HG02798 (cell line): ENCODE measurements around the gene PLCB4.

Experiments
- ATAC-seq: cut with Tn5 transposase; IDR thresholded peaks from one replicate; pipeline ENCODE4 v1.9.1; 2021; ENCODE audit warnings: mild to moderate bottlenecking; ENCODE audit not compliant: unreplicated experiment, poor library complexity

PLCB4 gene

DNA sequence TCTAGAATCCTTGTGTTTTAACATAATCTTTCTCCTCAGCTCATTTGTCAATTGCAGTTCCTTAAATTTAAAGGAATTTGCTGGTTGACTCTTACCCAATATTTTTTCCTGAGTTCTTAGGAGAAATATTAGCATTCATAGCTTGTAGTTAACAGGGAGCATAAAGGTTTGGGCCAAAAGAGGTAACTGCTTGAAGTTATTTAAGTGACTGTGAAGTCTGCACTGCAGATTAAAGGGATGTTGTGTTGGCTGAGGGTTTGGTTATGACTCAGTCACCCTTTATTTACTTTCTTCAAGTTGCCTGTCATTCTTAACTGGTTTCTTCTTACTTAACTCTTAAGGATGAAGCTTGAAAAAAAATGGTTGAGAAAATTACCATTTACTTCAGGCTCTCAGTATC, 225.2 kb downstream of the PLCB4 start:
- ATAC-seq: no peak

DNA sequence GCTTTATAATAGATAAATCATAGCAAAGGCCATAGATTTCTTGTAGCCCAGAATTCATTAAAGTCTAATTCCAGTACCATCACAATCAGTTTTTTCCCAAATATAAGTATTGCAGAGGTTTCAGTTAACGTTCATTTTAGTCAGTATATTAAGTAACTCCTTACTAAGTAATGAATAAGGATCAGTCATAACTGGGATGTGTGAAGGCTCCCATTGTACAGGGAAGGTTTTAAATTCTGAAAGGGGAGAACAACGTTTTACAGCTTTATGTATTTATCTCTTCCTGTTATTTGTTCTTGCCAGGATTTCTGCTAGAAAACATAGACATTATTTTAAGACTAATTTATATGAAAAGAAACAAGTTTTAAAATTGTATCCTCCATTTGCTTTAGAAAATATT, 230.0 kb downstream of the PLCB4 start:
- no peak for ATAC-seq

DNA sequence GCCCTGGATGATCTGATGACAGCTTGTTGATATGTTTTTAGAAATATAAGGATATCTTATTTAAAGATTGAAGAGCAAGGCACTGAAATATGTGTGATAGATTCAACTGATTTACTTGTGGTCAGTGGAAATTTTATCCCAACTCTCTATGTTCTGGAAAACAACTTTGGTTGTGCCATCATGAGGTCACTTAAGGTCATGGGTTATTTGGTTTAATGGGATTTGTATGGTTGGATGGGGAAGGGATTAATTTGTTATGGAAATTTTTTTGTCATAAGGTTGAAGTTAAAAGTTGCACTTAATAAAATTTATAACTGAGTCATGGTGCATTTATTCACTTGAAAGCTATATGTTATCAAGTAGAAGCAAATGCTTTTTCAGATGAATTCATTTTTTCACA, 231.2 kb downstream of the PLCB4 start:
- ATAC-seq: no peak

DNA sequence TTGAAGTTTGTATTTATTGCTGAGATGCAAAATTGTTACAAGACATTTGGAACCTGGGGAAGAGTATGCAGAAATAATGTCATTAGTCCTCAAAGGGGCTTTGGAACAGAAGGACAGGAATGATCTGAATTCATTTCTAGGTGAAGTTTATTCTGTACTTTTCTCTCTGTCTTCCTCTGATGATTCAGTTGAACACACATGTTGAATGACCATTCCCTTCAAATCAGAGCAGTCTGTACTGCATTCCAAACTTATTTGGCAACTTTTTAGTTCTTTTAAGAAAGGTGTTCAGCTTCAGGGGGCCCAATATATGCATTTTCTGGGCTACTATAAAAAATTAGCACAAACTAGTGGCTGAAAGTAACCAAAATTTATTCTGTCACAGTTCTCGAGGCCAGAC, 231.6 kb downstream of the PLCB4 start:
- no peak for ATAC-seq

DNA sequence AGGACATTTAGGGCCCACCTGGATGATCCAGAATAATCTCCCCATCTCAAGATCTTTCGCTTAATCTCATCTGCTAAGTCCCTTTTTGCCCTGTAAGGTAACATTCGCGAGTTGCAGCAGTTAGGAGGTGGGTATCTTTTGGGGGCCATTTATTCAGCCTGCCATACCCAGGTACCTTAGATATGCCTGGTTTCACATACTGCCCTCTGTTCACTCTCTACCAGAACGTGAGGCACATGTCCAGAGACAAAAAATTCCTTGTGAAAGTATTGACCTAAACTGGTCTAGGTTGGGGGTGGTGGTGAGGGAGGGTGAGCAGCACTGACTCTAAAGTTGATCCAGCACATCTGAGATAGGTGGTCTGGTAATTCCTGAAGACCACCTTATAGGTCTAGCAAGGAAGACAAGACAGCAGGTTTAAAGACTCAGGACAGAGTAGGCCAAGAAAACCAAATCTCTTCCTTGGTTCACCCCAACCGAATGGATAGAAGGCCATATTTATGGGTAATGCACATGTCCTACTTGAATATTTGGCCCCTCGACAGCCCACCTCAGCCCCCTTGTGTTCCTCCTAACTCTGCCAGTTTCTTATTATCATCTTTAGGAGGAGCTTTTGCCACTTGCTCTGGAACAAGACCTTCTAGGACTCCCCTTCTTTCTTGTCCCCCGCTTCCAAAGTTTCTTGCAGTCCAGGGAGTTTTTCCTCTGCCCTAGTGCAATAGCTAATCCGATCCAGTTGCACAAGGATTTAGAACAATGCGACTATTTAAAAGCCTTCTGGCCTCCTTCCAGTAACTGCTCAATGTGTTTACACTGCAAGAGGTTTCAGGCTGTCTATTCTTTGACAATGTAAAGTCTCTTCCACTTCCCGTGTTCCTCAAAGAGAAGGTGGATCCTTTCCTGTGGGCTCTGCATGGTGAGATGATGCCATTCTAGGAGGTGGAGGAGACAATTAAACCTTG, 232.5 kb downstream of the PLCB4 start:
- no peak for ATAC-seq

DNA sequence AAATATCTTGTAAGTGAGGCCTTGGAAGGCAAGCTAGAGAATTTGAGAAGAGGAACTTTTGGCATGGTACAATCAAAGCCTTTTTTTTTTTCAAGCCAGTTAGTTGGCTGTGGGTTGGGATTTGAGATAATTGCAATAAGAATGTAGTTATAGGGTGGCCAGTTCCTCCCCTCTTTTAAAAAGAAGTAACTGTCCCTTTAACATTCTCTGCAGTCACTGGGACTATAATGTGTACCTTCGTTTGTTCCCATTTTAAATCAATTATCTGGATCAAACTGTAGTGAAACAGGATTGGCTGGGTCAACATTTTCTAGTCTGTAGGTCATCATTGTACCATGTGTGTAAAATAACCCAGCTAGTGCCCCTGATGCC, 233.2 kb downstream of the PLCB4 start:
- ATAC-seq: no peak

DNA sequence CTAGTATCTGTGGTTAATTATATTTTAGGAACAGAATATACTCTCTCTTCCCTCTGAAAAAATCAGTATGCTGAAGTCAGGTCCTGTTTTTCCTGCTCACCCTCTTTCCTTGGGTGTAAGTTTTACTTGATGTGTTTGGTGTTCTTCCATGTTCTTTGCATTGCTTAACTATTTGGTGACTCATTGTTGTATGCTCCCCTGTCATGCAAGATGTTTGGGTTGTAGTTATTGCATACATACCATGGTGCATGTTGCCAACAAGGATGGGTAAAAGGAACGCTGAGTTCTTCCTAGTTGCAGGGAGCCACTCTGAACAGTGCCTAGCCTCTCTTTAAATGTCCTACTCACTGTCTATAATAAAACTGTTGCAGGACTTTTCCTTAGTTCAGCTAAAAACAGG, 237.6 kb downstream of the PLCB4 start:
- no peak for ATAC-seq

DNA sequence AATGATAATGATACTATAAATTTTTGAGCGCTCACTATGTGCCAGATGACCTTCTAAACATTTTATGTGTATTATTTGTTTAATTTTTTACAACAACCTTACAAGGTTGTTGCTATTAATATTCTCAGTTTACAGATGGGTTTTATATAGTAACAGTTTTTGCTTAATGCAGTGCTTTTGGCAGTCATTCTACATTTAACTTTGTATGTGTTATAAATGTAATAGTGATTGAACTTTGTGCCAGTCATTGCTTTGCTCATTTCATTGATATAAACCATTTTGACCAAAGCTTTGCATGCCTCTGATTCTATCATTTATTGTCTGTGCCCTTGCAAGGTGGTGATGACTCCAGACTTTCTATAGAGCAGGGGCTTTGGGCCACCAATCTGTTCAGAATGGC, 239.2 kb downstream of the PLCB4 start:
- no peak for ATAC-seq

DNA sequence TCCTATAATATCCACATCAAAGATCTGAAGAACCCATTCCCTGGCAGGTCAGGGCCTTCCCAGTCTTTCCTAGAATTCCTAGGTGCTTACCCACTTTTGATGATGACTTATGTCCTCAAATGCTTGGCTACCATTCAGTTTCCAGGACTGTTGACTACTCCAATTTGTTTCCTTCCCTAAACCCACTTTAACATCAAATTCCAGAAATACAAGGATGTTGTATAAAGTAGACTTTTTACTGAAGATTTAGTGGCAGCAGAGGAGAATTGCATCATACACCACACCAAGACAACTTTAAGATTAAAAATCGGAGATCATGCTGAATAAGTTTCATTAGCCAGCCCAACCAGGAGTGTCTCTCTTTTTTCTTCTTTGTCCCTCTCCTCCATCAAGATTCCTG, 242.2 kb downstream of the PLCB4 start:
- ATAC-seq: no peak

DNA sequence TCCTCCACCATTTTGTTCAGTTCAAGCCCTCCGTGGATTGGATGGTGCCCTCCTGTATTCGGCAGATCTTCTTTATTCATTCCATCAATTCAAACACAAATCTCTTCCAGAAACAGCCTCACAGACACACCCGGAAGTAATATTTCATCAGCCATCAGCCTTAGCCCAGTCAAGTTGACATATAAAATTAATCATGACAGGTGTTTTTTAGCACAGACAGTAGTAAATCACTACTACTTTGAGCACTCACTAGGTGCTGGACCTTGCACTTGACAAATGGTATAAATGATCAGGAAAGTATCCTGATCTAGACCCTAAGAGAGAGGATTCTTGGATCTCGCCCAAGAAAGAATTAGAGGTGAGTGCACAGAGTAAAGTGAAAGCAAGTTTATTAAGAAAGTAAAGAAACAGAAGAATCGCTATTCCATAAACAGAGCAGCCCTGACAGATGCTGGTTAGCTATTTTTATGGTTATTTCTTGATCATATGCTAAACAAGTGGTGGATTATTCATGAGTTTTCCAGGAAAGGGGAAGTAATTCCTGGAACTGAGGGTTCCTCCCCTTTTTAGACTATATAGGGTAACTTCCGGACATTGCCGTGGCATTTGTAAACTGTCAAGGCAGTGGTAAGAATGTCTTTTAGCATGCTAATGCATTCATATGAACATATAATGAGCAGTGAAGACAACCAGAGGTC, 250.9 kb downstream of the PLCB4 start:
- ATAC-seq: no peak

DNA sequence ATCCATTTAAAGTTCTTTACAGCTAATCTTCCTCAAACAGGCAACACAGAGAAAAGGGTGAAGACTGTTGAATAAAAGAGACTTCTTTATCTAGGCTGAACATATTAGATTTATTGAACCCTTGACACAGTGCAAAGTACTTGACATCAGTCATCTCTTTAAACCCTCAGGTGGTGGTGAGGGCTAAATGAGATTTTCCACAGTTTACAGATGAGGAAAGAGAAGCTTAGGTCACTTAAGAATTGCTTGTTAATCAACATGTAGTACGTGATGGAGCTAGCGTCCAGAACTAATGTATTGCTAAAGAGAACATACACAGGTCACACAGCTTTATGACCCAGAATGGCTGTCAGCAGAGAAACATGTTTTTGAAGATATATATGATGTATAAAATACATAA, 252.1 kb downstream of the PLCB4 start:
- ATAC-seq: no peak

DNA sequence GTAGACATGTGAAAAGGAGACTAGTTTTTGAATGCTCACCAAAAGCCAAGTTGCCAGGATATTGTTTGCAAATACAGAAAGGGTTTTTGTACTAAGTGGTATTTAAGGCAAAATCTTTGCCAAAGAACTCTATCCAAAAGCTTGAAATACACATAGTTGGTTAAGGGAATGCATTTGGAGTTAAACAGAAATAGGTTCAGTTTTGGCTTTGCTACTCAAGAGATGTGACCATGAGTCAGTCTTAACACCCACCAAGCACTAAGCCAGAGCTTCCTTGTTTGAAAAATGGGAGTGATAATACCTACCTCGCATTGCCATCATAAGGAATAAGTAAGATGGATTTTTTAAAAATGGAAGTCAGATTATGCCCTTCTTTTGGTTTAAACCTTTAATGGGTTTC, 253.8 kb downstream of the PLCB4 start:
- ATAC-seq: no peak

DNA sequence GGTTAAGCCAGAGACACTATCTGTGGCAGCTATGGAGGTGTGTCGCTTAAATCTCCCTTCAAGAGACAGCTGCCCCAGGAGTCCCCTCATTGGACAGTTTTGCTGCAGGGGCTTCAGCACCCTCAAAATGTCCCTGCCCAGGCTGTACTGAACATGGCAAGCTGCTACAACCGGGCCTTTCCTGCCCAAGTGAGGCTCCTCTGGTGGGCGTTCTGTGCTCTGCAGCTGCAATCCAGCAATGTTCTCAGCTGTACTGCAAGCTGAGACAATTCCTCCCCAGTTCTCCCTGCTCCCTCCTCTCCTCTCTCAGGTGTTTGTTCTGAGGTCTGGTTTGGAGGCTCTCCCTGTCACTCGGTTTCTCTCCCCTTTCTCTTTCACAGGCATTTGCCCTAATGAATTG, 254.7 kb downstream of the PLCB4 start:
- no peak for ATAC-seq

DNA sequence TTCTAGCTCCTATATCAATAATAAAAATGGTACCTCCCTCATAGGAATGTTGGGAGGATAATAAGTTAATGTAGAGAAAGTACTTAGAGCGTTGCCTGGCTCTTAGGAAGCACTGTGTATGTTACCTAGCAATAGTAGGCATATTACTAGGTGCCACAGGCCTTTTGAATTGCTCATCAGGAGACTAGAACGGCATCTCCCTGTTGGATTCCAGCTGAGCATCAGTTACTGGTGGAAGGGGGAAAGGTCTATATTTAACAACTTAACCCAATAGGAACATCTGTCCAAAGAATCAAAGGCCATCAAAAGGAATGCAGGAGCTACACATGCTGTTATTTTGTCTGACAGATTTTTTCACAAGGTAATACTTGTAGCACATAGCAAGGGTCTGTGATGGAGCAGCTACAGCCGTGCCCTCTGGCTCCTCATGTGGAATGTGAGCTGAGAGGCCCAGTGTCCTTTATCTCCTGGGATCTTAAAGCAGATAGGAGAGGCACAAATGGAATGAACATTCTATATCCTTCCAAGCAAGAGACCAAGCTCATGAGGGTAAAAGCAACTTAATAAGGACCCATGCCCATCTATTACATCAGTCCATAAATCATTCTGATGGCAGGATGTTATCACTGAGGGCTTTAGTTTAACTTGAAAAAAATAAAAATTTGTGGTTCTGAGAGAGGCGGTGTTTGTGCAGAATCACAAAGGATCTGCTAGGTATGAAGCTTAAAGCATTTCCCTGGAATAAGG, 260.6 kb downstream of the PLCB4 start:
- ATAC-seq: no peak

DNA sequence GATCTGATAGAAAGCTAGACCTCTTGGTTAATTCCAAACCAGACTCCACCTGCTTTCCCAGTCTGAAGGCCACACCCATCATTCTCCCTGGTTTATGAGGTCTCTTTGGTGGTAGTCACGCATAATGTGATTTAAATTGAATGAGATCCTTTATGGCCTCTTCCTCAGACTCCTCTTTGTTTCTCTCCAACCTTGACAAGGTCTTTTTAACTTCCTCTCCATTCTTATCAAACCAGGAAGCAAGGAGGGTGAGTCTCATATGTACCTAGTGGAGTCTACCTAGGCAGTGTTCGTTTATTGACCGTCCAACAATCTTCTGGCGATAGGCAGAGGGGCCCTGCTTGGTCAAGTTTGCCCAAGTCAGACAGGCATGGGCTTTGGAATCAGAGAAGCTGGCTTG, 261.3 kb downstream of the PLCB4 start:
- no peak for ATAC-seq

DNA sequence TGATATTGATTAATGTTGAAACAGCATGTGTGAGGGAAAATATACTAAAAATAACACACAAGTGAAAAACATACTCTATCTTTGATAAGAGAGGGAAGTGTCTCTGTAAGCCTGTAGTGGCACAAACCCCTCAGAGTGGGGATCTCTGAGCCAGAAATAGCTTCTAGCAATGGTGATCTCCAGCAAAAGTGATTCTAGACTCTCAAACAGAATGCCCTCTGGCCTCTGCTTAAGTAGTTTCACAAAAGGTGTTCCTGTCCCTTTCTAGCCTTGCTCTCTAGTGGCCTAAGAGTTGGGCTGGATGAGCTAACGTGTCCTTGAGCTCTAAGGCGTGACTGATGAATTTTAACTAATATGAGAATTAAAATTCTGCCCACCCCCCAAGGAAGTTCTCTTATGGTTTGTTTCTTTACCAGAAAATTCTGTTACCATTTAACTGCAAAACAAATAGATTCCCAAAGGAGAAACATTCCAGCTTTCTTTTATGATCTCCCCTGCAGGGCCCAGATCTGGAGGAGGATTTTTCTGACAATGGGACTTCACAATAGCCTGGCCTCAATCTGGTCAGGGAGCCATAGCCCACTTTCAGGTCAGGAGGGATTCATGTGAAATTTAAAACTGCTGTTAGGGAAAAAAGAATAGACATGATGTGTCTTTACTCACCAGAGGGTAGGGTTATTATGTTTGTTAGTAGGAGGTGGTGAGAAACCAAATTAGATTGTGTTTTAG, 263.0 kb downstream of the PLCB4 start:
- ATAC-seq: no peak

DNA sequence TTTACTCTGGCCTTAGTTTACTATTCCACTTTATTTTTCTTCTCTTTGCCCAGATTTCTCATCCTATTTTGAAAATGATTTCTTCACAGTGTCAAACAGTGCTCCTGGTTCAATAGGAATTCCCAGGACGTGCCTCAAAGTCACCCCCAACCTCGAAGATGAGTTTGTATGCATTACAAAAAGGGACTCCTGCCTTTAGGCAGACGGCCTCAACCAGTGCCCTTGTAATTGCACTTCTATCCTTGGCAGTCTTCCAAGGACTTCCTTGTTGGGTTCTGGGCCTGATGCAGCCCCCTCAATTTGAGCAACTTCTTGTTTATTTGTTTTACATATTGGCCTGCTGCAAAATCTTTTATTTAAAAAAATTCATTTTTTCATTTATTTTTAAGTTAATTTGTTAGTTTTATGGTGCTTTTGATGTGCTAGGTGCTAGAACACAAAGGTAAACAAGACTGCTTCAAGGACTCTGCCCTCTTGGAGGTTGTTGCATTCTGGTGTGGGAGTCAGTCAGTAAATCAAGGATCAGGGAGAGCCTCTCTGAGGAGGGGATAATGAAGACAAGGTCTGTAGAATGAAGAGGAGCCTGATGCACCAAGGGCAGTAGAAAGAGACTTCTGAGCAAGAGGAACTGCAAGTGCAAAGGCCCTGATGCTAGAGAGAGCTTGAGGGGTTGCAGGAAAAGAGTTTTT, 264.0 kb downstream of the PLCB4 start:
- no peak for ATAC-seq

DNA sequence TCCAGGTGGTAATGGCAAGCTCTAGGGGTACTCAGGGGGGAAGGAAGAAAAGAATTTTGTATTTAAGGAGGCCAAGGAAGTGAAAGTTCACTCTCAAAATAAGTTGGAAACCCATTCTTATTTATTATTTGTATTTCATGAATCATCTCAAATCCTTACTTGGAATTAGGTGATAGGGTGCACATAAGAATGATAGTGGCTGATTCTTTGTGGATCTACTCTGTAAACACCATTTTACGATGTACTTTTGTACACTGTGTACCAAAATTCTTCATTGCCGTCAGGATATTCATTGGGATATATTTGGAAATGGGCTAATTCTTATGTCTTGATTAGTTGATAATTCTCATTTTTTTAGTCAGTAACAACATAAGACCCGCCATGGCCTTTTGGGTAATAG, 266.0 kb downstream of the PLCB4 start:
- ATAC-seq: no peak

DNA sequence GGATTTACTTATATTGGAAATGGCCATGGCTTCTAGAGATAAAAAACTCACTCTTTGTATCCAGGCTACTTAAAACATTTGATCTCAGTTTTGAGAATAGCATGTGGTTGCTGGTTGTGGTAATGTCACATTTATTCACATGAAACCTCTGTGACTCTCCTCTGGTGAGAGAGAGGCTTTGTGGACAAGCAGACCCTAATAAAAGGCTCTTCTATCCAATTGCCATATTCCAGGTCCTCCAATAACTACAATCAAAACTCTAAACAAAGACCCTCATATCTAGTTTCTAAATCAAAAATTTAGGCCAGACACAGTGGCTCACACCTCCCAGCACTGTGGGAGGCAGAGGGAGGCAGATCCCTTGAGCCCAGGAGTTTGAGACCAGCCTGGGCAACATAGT, 269.2 kb downstream of the PLCB4 start:
- no peak for ATAC-seq

DNA sequence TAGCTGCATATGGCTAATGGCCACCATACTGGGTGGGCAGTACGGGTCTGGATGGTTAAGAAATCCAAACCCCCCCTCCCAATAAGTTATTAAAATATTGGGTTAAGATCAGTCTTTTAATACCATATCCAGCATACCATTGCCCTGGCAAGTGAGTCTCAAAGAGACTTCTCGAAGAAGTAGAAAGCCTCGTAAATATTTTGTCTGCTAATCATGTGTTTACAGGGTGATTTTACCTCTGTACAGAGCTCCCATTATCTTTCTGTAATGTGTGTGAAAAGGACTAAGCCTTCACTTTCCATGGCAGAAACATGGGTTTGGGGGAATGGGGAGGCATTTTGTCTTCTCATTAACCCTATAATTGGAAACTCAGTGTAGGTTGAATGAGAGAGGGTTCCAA, 270.8 kb downstream of the PLCB4 start:
- ATAC-seq: no peak
